A673 (cell line): ENCODE data around the gene TRIM43B.
"Not testable (repeated sequence)": the region's sequence is repeated elsewhere in the genome, so short reads cannot be mapped to it uniquely, and the experiment has no call there.

Source experiments
- EZH2 ChIP-seq: fragments of 200-600 bp; sonication (generic); IDR thresholded peaks from 2 replicates; pipeline ENCODE4 v1.6.1; 2017; ENCODE audit warnings: borderline replicate concordance, low read depth, mild to moderate bottlenecking, mixed read lengths, antibody characterized with exemption, low read length; ENCODE audit not compliant: poor library complexity, severe bottlenecking
- TF ChIP-seq, protein P1 (sequence below): fragments of 300-800, 200-600 bp; sonication (generic); conservative IDR thresholded peaks from 2 replicates; pipeline ENCODE4 v1.5.1; 2017; ENCODE audit warnings: low read depth, mild to moderate bottlenecking, antibody characterized with exemption, low read length, moderate library complexity, mixed read lengths

DNA sequence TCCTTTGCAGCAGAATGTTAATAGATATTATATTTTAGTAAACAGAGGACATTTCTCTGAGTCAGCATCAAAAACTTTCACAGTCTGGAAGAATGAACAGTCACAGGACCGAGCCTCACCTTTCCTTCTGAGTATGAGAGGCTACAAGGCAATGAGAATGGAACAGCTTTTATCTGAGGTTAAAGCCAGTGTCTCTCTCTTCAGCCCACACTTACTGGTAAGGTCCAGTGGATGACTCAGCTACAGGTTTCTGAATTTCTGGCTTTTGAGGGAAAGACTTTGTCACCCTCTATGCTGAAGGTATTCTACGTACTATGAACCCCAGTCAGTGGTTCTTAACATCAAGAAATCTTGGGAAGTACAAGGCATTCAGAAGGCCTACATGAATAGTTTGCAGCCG is 9.5 kb downstream of the TRIM43B start:
- TF ChIP-seq, protein P1, sequence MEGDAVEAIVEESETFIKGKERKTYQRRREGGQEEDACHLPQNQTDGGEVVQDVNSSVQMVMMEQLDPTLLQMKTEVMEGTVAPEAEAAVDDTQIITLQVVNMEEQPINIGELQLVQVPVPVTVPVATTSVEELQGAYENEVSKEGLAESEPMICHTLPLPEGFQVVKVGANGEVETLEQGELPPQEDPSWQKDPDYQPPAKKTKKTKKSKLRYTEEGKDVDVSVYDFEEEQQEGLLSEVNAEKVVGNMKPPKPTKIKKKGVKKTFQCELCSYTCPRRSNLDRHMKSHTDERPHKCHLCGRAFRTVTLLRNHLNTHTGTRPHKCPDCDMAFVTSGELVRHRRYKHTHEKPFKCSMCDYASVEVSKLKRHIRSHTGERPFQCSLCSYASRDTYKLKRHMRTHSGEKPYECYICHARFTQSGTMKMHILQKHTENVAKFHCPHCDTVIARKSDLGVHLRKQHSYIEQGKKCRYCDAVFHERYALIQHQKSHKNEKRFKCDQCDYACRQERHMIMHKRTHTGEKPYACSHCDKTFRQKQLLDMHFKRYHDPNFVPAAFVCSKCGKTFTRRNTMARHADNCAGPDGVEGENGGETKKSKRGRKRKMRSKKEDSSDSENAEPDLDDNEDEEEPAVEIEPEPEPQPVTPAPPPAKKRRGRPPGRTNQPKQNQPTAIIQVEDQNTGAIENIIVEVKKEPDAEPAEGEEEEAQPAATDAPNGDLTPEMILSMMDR = not testable (repeated sequence)
- not testable (repeated sequence) for TF ChIP-seq EZH2
